IMR-90 (cell line): ENCODE data around the gene TRPC3. TPM values are rescaled to one million over a fixed set of nuclear protein-coding genes. Genes with fewer than 3 reads are reported as not detected.
A peak's percentile ranks its signal among the peaks of the same experiment; 100 is the strongest.

Experiments
- ATAC-seq: fragments of 200-7000 bp; cut with Tn5 transposase; 2 replicates; pipeline ENCODE4 v1.9.1; 2020; ENCODE audit warnings: low read depth, mild to moderate bottlenecking, moderate library complexity
- BruUV-seq: library from RNA; stranded (reverse); fragments of 400-500 nt; replicated peaks from 2 replicates; lab custom pipeline; 2021; lab: Mats Ljungman, UMichigan
- CTCF ChIA-PET: fragments of 300-600 bp; formaldehyde crosslinking; extraction: SDS; loops from one replicate; lab custom pipeline; 2021; ENCODE audit warnings: antibody characterized with exemption; lab: Yijun Ruan, JAX
- POLR2A ChIA-PET: fragments of 300-600 bp; sonication (Branson Sonifier 250); formaldehyde crosslinking; loops from one replicate; lab custom pipeline; 2022; ENCODE audit warnings: antibody characterized with exemption; ENCODE audit not compliant: unreplicated experiment; lab: Charles Lee
- DNase-seq: peaks from one replicate; pipeline ENCODE4 v3.0.0; 2013
- H2AFZ ChIP-seq: replicated peaks from 2 replicates; pipeline ENCODE3; 2013; ENCODE audit warnings: low read length, mild to moderate bottlenecking; ENCODE audit not compliant: poor library complexity
- H2AK5ac ChIP-seq: 2 replicates; pipeline ENCODE4 v1.6.1; 2013; ENCODE audit warnings: low read depth, low read length, inconsistent platforms
- H2AK9ac ChIP-seq: replicated peaks from 2 replicates; pipeline ENCODE3; 2013; ENCODE audit warnings: mild to moderate bottlenecking, low read depth, low read length, moderate library complexity; ENCODE audit not compliant: poor library complexity
- H2BK120ac ChIP-seq: 2 replicates; pipeline ENCODE4 v1.6.1; 2013; ENCODE audit warnings: low read depth, low read length, inconsistent platforms
- H2BK15ac ChIP-seq: 3 replicates; pipeline ENCODE4 v1.6.1; 2013; ENCODE audit warnings: low read depth, low read length, inconsistent platforms
- H2BK20ac ChIP-seq: 2 replicates; pipeline ENCODE4 v1.6.1; 2013; ENCODE audit warnings: low read depth, mild to moderate bottlenecking, inconsistent platforms, low read length, moderate library complexity
- H2BK5ac ChIP-seq: 2 replicates; pipeline ENCODE4 v1.6.1; 2013; ENCODE audit warnings: mild to moderate bottlenecking, low read depth, low read length, inconsistent platforms; ENCODE audit not compliant: poor library complexity, severe bottlenecking
- H3K14ac ChIP-seq: replicated peaks from 2 replicates; pipeline ENCODE4 v1.6.1; 2013; ENCODE audit warnings: low read depth, low read length, inconsistent platforms
- H3K18ac ChIP-seq: 2 replicates; pipeline ENCODE4 v1.6.1; 2013; ENCODE audit warnings: low read depth, low read length, control low read depth
- H3K23ac ChIP-seq: 2 replicates; pipeline ENCODE4 v1.6.1; 2013; ENCODE audit warnings: low read depth, low read length, inconsistent platforms
- H3K27ac ChIP-seq: 2 replicates; pipeline ENCODE4 v1.5.1; 2013; ENCODE audit warnings: mild to moderate bottlenecking, control low read depth, low read length; ENCODE audit not compliant: insufficient read depth
- H3K27me3 ChIP-seq: 2 replicates; pipeline ENCODE4 v1.6.1; 2013; ENCODE audit warnings: low read length; ENCODE audit not compliant: control insufficient read depth, insufficient read depth
- H3K36me3 ChIP-seq: 2 replicates; pipeline ENCODE4 v1.6.1; 2013; ENCODE audit warnings: low read length, mixed read lengths; ENCODE audit not compliant: control insufficient read depth, insufficient read depth
- H3K4ac ChIP-seq: 2 replicates; pipeline ENCODE4 v1.6.1; 2013; ENCODE audit warnings: low read depth, low read length, inconsistent platforms
- H3K4me1 ChIP-seq: 2 replicates; pipeline ENCODE4 v1.6.1; 2013; ENCODE audit warnings: low read length, mixed read lengths; ENCODE audit not compliant: control insufficient read depth, insufficient read depth
- H3K4me2 ChIP-seq: 2 replicates; pipeline ENCODE4 v1.6.1; 2013; ENCODE audit warnings: low read depth, mild to moderate bottlenecking, control low read depth, low read length, moderate library complexity
- H3K4me3 ChIP-seq: 2 replicates; pipeline ENCODE4 v1.5.1; 2013; ENCODE audit warnings: low read depth, mild to moderate bottlenecking, control low read depth, low read length, moderate library complexity; ENCODE audit not compliant: insufficient read depth
- H3K56ac ChIP-seq: 2 replicates; pipeline ENCODE4 v1.6.1; 2013; ENCODE audit warnings: low read length, inconsistent platforms; ENCODE audit not compliant: insufficient read depth; ENCODE audit errors: extremely low read depth
- H3K79me1 ChIP-seq, 2 experiments: 2 replicates each; pipeline ENCODE4 v1.6.1; 2013; ENCODE audit warnings: low read length in 2 of 2, inconsistent platforms in 1 of 2, low read depth in 1 of 2
- H3K9ac ChIP-seq: 2 replicates; pipeline ENCODE4 v1.6.1; 2013; ENCODE audit warnings: low read depth, low read length, control low read depth
- H3K9me1 ChIP-seq: 2 replicates; pipeline ENCODE4 v1.6.1; 2013; ENCODE audit warnings: low read length, inconsistent platforms; ENCODE audit not compliant: insufficient read depth
- H3K9me3 ChIP-seq: 2 replicates; pipeline ENCODE4 v1.6.1; 2013; ENCODE audit warnings: low read length; ENCODE audit not compliant: control insufficient read depth, insufficient read depth
- H4K20me1 ChIP-seq: 2 replicates; pipeline ENCODE4 v1.6.1; 2013; ENCODE audit warnings: low read length, inconsistent platforms; ENCODE audit not compliant: insufficient read depth
- H4K5ac ChIP-seq: 2 replicates; pipeline ENCODE4 v1.6.1; 2013; ENCODE audit warnings: mild to moderate bottlenecking, low read depth, low read length, control low read depth
- H4K8ac ChIP-seq, 2 experiments: 2 replicates each; pipeline ENCODE4 v1.6.1; 2013; ENCODE audit warnings: low read depth in 2 of 2, low read length in 2 of 2, control low read depth in 1 of 2, inconsistent platforms in 1 of 2
- H4K91ac ChIP-seq: 2 replicates; pipeline ENCODE4 v1.6.1; 2013; ENCODE audit warnings: low read depth, low read length, inconsistent platforms; ENCODE audit not compliant: insufficient read depth
- BHLHE40 ChIP-seq: fragments of 150-350 bp; IDR thresholded peaks from 2 replicates; pipeline ENCODE4 v1.6.1; 2016; ENCODE audit warnings: mild to moderate bottlenecking, low read depth, low read length
- CEBPB ChIP-seq: IDR thresholded peaks from 2 replicates; pipeline ENCODE4 v1.6.1; 2012; ENCODE audit warnings: low read depth, low read length, improper control_type of control experiment
- CHD1 ChIP-seq: IDR thresholded peaks from 2 replicates; pipeline ENCODE4 v1.6.1; 2012; ENCODE audit warnings: low read depth, low read length, improper control_type of control experiment
- CTCF ChIP-seq: conservative IDR thresholded peaks from 2 replicates; pipeline ENCODE4 v1.5.1; 2012; ENCODE audit warnings: mild to moderate bottlenecking, low read depth, low read length, improper control_type of control experiment
- ELK1 ChIP-seq: fragments of 150-350 bp; IDR thresholded peaks from 2 replicates; pipeline ENCODE4 v1.6.1; 2016; ENCODE audit warnings: low read depth, mild to moderate bottlenecking, low read length, moderate library complexity, borderline replicate concordance
- FOS ChIP-seq: fragments of 150-350 bp; IDR thresholded peaks from 2 replicates; pipeline ENCODE4 v1.6.1; 2016; ENCODE audit warnings: low read depth, low read length
- MAFK ChIP-seq: IDR thresholded peaks from 2 replicates; pipeline ENCODE4 v1.6.1; 2012; ENCODE audit warnings: low read depth, low read length, improper control_type of control experiment
- MAZ ChIP-seq: IDR thresholded peaks from 2 replicates; pipeline ENCODE4 v1.6.1; 2012; ENCODE audit warnings: low read depth, mild to moderate bottlenecking, low read length, improper control_type of control experiment, moderate library complexity, borderline replicate concordance
- NFE2L2 ChIP-seq: fragments of 150-350 bp; IDR thresholded peaks from 2 replicates; pipeline ENCODE4 v1.6.1; 2016; ENCODE audit warnings: low read depth, mild to moderate bottlenecking, low read length
- POLR2A ChIP-seq: IDR thresholded peaks from 2 replicates; pipeline ENCODE4 v1.6.1; 2012; ENCODE audit warnings: mild to moderate bottlenecking, low read depth, low read length
- RAD21 ChIP-seq: IDR thresholded peaks from 2 replicates; pipeline ENCODE4 v1.6.1; 2012; ENCODE audit warnings: low read length, improper control_type of control experiment
- RCOR1 ChIP-seq: IDR thresholded peaks from 2 replicates; pipeline ENCODE4 v1.6.1; 2012; ENCODE audit warnings: mild to moderate bottlenecking, low read length, improper control_type of control experiment; ENCODE audit not compliant: insufficient replicate concordance
- RFX5 ChIP-seq: IDR thresholded peaks from 2 replicates; pipeline ENCODE4 v1.8.0; 2012; ENCODE audit warnings: low read depth, mild to moderate bottlenecking, low read length, moderate library complexity
- SMC3 ChIP-seq: fragments of 150-350 bp; IDR thresholded peaks from 2 replicates; pipeline ENCODE4 v1.6.1; 2016; ENCODE audit warnings: low read depth, mild to moderate bottlenecking, antibody characterized with exemption, low read length, moderate library complexity
- USF2 ChIP-seq: fragments of 150-350 bp; IDR thresholded peaks from 2 replicates; pipeline ENCODE4 v1.6.1; 2017; ENCODE audit warnings: mild to moderate bottlenecking, antibody characterized with exemption, low read length, low read depth
- WGBS, 2 experiments: methylation state at CpG; one replicate each; pipeline versions ENCODE4 v1.1.5 to v1.1.7; 2013; ENCODE audit warnings: missing lambda C conversion rate in 2 of 2; ENCODE audit not compliant: insufficient read length in 1 of 2; ENCODE audit errors: extremely low coverage in 2 of 2; 5-methylcytosine and 5-hydroxymethylcytosine counted together
- dilution Hi-C: fragments of 300-500 bp; cut with HindIII; formaldehyde crosslinking; loops from one replicate; pipeline ENCODE4 v1.14.3; 2018; ENCODE audit warnings: low sequenced_read_pairs; ENCODE audit not compliant: unreplicated experiment
- in situ Hi-C: fragments of 300-500 bp; cut with MboI; formaldehyde crosslinking; loops from 3 replicates; pipeline ENCODE4 v1.14.3; 2019; ENCODE audit warnings: low sequenced_read_pairs, inconsistent platforms, mixed read lengths
- intact Hi-C: fragments of 100-400 bp; cut with micrococcal nuclease; formaldehyde crosslinking; loops from 2 replicates; pipeline ENCODE4 v1.10.0; 2022
- polyA plus RNA-seq, 3 experiments: library from polyadenylated mRNA; depleted of rRNA; stranded (reverse); fragments of >200 nt; gene quantifications; 2 replicates each; pipeline ENCODE4 v1.2.3, GENCODE V29; 2012; ENCODE audit warnings: low replicate concordance in 1 of 3
- total RNA-seq: library from RNA; depleted of rRNA; stranded (reverse); fragments of >200 nt; gene quantifications from 2 replicates; pipeline ENCODE4 v1.2.3, GENCODE V29; 2012

The TRPC3 gene
- total and polyA plus RNA-seq, 2 of the 4 experiments (the other 2 are of a cell fraction), result 1.1 to 2.7 TPM

- TF ChIP-seq CEBPB (no peak), FOS (no peak), MAFK (no peak)
Observed at GRCh38 chr4:121876070-121876469, 75.8 kb downstream of the TRPC3 start (continued).

- no CpG with 5 or more reads among the region's 2 CpGs for WGBS, 2 experiments
- dilution Hi-C loops (no loop called here), intact Hi-C loops (no loop called here), in situ Hi-C loops (no loop called here)
- Histone ChIP-seq H3K18ac (no peak overlapping the region), H3K4me2 (no peak overlapping the region), H2BK5ac (no peak overlapping the region), H3K56ac (no peak overlapping the region), H2BK15ac (no peak overlapping the region), H3K4me3 (no peak overlapping the region), H4K8ac (0 out of 4 replicates have a peak overlapping the region, but pooled peaks of 1 of the 2 experiments have one; percentile 31), H2AFZ (no peak overlapping the region), H4K91ac (no peak overlapping the region), H4K5ac (no peak overlapping the region), H3K36me3 (no peaks in the 10 kb centered on the region), H3K9me3 (no peaks in the 10 kb centered on the region), H2BK120ac (no peak overlapping the region), H3K9ac (no peak overlapping the region), H3K27ac (no peak overlapping the region), H2AK5ac (no peak overlapping the region), H3K9me1 (peaks cover 4% of the 10 kb centered on the region; the same call in 1 of the 2 replicates), H3K4ac (no peak overlapping the region), H3K4me1 (no peaks in the 10 kb centered on the region; the same call in 1 of the 2 replicates), H3K27me3 (no peaks in the 10 kb centered on the region), H3K79me1 (no peaks in the 10 kb centered on the region), H3K14ac (no peak overlapping the region), H4K20me1 (no peaks in the 10 kb centered on the region), H3K23ac (no peak overlapping the region), H2AK9ac (no peak overlapping the region), H2BK20ac (no peak overlapping the region)
- ChIA-PET CTCF (no interaction called here), POLR2A (no interaction called here)
- no peak for ATAC-seq
- DNase-seq, result no peak
- BruUV-seq, result no TSS peak
- TF ChIP-seq FOS (no peak), CTCF (no peak), NFE2L2 (no peak), RFX5 (no peak), RCOR1 (no peak), CHD1 (no peak), BHLHE40 (no peak), USF2 (no peak), MAZ (no peak), SMC3 (no peak), POLR2A (no peak), ELK1 (no peak), RAD21 (no peak)
Observed at GRCh38 chr4:121875652-121876051, 76.2 kb downstream of the TRPC3 start.
